ENCODE measurements around the gene OAF. TPM values are rescaled to one million over a fixed set of nuclear protein-coding genes. Genes with fewer than 3 reads are reported as not detected.

The OAF gene
- total RNA-seq, 1 donor, result 13.3 TPM

DNA sequence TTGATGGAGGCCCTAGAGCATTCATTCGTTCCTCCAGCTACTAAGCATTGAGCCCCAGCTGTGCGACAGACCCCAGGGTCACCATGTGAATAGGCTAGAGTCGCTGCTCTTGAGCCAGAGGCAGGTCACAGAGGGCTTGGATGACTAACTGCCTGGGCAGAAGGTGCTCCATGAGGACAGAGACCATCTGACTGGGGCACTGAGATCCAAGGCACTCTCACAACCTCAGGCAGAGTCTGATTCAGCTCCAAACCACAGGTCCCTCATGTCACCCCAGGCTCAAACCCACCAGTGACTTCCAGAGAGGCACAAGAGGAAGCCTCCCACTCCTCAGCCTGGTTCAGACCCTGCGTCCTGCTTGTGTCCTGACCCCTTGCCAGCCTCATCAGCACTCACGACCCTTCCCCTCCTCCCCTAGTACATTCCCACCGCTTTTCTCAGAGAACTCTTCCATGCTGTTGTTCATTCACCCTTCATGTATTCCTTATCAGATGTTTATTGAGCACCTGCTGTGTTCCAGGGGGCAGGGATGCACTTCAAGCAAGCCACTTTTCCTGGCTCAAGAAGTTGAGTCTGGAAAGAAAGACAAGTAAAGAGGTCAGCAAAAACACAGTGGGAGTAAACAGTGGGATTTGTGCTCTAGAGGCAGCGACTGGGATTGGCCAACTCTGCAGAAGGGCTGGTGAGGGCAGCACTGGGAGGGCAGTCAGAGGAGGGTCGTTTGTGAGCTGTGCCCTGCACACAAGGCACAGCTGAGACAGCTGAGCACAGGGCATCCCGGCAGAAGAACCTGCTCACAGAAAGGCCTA lies 9.3 kb downstream of the OAF start:
- Histone ChIP-seq H3K4me1 (ENCODE audit: insufficient read depth, low read length) (peaks cover 24% of the 10 kb centered on the region), H3K4me3 (ENCODE audit: low read length) (no peak overlapping the region), H3K9me3 (ENCODE audit: low read depth, low read length) (no peaks in the 10 kb centered on the region), H3K27me3 (ENCODE audit: insufficient read depth, low read length) (no peaks in the 10 kb centered on the region)

DNA sequence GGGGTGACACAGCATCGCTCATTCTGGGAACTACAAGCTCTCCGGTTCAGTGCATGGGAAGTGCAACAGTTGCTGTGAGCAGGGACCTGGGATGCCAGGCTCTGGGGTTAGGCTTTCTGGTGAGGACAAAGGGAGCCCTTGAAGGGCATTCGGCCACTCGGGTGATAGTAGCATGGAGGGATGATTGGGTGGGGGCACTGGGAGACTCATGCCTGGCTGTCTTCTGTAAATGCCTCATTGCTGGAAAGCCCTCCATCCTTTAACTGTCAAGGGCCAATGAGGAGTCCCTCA lies 9.9 kb downstream of the OAF start:
- Histone ChIP-seq H3K27me3 (ENCODE audit: insufficient read depth, low read length) (no peaks in the 10 kb centered on the region), H3K4me1 (ENCODE audit: insufficient read depth, low read length) (peaks cover 29% of the 10 kb centered on the region), H3K9me3 (ENCODE audit: low read depth, low read length) (no peaks in the 10 kb centered on the region), H3K4me3 (ENCODE audit: low read length) (no peak overlapping the region)

DNA sequence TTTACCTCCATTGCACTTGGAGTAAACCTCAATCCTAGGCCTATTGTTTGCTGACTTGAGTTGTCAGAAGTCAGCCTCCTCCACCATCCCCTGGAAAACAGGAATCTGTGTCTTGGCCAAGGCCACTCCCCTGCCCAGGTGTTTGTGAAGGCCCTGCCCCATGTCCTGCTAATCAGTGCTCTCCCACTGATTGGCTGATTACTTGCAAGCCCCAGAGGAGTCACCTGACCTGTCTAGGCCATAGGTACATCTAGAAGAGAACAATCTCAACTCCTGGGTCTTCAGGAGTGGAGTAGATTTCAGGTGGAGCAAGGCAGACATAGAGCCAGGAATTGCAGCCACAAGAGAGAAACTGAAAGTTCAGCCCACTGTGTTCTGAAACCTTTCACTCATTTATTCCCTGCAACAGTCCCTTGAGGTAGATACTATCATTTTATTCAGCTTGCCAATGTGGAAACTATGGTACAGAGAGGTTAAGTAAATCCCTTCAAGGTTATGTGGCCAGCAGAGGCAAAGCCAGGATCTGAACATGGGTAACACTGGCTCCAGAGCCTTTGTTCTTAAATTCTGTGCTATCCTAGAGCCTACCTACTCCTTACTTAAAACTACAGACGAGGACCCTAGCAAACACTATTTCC lies 10.4 kb downstream of the OAF start:
- Histone ChIP-seq H3K4me1 (ENCODE audit: insufficient read depth, low read length) (peaks cover 32% of the 10 kb centered on the region), H3K9me3 (ENCODE audit: low read depth, low read length) (no peaks in the 10 kb centered on the region), H3K4me3 (ENCODE audit: low read length) (no peak overlapping the region), H3K27me3 (ENCODE audit: insufficient read depth, low read length) (no peaks in the 10 kb centered on the region)

DNA sequence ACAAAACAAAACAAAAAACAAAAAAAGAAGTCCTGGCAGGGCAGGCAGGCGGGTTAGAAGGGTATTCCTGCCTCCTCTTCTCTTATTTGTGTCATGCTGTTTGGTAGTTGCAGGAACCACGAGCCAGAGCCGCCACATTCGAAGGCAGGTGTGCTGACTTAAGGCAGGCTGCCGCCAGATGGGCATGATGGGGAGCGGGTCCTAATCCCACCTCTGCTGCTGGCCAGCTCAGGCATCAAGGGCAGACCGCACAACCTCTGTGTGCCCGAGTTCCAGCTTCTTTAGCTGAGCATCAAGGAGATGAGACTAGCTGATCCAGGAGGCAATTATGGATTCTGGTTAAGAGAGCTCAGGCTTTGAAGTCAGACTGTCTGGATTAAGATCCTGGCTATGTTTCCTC lies 12.1 kb downstream of the OAF start:
- Histone ChIP-seq H3K9me3 (ENCODE audit: low read depth, low read length) (no peaks in the 10 kb centered on the region), H3K27me3 (ENCODE audit: insufficient read depth, low read length) (no peaks in the 10 kb centered on the region), H3K4me1 (ENCODE audit: insufficient read depth, low read length) (peaks cover 32% of the 10 kb centered on the region), H3K4me3 (ENCODE audit: low read length) (no peak overlapping the region)

DNA sequence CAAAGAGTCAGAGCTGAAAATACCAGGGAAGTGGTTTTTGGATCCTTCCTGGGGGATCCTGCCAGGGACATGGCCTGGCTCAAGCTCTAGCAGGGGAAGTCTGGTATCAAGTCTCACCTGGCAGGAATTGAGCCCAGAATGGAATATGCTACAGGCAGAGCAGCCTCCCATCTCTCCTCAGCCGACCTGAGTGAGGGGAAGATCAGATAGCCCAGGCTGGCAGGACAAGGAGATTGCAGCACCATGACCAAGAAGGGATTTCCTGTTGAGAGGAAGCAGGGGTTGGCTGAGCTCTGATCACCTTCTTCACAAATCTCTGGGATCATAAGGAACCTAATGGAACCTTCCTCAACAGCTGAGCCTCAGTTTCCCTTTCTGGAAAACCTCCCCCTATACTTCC lies 13.0 kb downstream of the OAF start:
- peaks cover 32% of the 10 kb centered on the region for H3K4me1 ChIP-seq (ENCODE audit: insufficient read depth, low read length)
- no peaks in the 10 kb centered on the region for H3K27me3 ChIP-seq (ENCODE audit: insufficient read depth, low read length)
- H3K9me3 ChIP-seq (ENCODE audit: low read depth, low read length), result no peaks in the 10 kb centered on the region
- no peak overlapping the region for H3K4me3 ChIP-seq (ENCODE audit: low read length)

DNA sequence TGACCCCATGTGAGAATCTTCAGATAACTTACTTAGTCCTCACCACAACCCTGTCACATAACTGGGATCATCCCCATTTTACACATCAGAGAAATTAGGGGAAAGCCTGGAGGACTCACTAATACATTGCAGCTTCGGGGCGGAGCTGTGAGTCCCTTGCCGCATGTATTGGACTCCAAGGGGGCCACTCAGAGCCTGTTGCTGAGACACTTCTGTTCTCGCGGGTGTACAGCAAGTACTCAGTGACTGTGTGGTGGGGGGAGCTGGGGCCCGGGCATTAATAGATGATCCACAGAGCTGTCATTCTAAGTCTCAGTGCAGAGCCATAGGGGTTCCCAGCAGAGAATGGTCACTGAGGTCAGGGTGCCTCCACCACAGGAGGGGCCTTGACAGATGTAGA lies 13.5 kb downstream of the OAF start:
- Histone ChIP-seq H3K27me3 (ENCODE audit: insufficient read depth, low read length) (no peaks in the 10 kb centered on the region), H3K4me3 (ENCODE audit: low read length) (no peak overlapping the region), H3K4me1 (ENCODE audit: insufficient read depth, low read length) (peaks cover 32% of the 10 kb centered on the region), H3K9me3 (ENCODE audit: low read depth, low read length) (no peaks in the 10 kb centered on the region)

DNA sequence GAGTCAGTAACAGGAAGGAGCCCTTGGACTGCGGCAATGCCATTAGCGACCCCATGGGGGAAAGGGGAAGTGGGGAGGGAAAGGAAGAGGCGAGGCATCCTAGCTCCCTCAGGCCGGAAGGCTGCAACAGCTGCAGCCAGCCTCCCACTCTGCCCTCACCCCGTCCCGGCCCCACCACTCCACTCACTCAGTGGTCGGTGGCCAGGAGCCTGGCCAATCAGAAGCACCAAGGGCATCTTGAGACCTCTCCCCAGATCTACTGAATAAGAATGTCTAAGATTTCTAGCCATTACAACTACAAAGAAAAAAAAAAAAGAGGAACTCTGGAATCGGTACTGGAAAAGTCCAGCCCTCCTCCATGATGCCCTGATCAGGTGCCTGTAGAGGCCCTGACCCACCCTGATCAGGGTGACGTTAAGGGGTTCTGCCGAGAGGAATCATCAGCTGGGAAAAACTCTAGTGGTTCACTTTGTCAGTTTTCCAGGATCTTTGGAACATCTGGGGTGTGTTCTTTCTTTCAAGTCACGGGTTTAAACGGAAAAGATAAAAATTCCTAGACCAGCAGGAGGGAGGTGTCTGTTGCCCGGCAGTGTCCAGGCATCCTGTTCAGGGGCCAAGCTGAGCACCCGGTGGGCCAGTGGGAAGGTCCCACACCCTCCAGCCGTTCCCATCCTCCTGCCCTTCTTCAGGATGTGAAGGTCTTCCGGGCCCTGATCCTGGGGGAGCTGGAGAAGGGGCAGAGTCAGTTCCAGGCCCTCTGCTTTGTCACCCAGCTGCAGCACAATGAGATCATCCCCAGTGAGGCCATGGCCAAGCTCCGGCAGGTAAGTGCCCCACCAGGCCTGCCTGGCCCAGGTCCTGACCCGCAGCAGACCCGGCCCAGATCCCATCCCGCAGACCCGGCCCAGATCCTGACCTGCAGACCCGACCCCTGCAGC lies 14.4 kb downstream of the OAF start:
- no peaks in the 10 kb centered on the region for H3K9me3 ChIP-seq (ENCODE audit: low read depth, low read length)
- H3K27me3 ChIP-seq (ENCODE audit: insufficient read depth, low read length), result no peaks in the 10 kb centered on the region
- H3K4me1 ChIP-seq (ENCODE audit: insufficient read depth, low read length), result peaks cover 32% of the 10 kb centered on the region
- H3K4me3 ChIP-seq (ENCODE audit: low read length), result no peak overlapping the region

DNA sequence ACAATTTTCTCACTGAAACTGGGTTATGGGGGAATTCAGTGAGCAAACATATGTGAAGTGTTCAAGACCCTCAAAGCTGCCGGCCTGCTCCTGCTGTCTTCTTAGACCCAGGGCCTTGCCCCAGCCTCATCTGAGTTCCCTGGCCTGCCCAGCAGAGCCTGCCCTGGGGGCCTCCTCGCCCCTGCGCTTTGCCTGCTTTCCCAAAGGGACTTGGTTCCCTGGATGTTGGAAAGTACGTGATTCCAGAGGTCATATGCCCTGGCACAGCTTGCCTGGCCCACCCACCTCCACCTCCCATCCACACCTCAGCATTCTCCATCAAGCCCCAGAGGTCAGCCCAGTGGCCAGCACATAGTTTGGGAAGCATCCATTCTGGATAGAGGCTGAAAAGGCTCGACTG lies 15.4 kb downstream of the OAF start:
- no peak overlapping the region for H3K4me3 ChIP-seq (ENCODE audit: low read length)
- H3K27me3 ChIP-seq (ENCODE audit: insufficient read depth, low read length), result no peaks in the 10 kb centered on the region
- H3K4me1 ChIP-seq (ENCODE audit: insufficient read depth, low read length), result peaks cover 32% of the 10 kb centered on the region

DNA sequence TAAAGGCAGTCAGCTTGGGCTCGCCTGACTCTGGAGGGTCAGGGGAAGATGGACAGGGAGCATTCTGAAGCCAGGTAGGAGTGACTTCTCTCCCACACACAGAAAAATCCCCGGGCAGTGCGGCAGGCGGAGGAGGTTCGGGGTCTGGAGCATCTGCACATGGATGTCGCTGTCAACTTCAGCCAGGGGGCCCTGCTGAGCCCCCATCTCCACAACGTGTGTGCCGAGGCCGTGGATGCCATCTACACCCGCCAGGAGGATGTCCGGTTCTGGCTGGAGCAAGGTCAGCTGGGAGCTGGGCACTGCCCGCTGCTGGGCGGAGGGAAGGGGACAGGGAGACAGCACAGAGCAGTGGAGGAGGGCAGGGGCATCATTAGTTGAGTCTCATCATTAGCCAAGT lies 15.9 kb downstream of the OAF start:
- peaks cover 32% of the 10 kb centered on the region for H3K4me1 ChIP-seq (ENCODE audit: insufficient read depth, low read length)
- H3K9me3 ChIP-seq (ENCODE audit: low read depth, low read length), result no peaks in the 10 kb centered on the region
- no peak overlapping the region for H3K4me3 ChIP-seq (ENCODE audit: low read length)
- H3K27me3 ChIP-seq (ENCODE audit: insufficient read depth, low read length), result no peaks in the 10 kb centered on the region

More for the DNA sequence above, 15.4 kb downstream of the OAF start:
- H3K9me3 ChIP-seq (ENCODE audit: low read depth, low read length), result no peaks in the 10 kb centered on the region

DNA sequence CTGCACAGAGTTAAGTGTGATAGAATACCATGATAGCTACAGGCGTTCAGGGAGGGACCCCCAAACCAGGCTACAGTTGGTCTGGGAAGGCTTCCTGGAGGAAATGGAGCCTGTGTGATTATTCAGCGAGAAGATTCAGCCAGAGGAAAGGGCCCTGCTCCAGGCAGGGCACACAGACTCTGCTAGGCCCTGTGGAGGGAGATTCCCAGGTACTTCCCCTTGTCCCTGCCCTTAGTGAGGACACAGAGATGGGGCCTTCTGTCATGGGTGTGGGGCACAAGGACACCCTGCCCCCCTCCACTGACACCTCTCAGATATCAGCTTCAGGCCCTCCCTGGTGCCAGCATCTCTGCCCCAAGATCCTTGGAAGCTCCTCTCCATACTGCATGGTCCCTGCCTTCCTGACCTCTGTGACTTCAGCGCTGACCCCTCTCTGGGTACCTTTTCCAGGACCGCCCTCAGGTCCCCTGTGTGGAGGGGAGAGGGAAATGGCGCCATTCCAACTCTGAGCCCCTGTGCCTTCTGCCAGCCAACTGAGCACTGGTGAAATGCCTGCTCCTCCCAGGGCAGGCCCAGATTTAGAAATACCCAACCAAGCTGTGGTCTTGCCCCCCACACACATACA lies 16.5 kb downstream of the OAF start:
- Histone ChIP-seq H3K9me3 (ENCODE audit: low read depth, low read length) (no peaks in the 10 kb centered on the region), H3K4me3 (ENCODE audit: low read length) (no peak overlapping the region), H3K4me1 (ENCODE audit: insufficient read depth, low read length) (peaks cover 32% of the 10 kb centered on the region), H3K27me3 (ENCODE audit: insufficient read depth, low read length) (no peaks in the 10 kb centered on the region)

DNA sequence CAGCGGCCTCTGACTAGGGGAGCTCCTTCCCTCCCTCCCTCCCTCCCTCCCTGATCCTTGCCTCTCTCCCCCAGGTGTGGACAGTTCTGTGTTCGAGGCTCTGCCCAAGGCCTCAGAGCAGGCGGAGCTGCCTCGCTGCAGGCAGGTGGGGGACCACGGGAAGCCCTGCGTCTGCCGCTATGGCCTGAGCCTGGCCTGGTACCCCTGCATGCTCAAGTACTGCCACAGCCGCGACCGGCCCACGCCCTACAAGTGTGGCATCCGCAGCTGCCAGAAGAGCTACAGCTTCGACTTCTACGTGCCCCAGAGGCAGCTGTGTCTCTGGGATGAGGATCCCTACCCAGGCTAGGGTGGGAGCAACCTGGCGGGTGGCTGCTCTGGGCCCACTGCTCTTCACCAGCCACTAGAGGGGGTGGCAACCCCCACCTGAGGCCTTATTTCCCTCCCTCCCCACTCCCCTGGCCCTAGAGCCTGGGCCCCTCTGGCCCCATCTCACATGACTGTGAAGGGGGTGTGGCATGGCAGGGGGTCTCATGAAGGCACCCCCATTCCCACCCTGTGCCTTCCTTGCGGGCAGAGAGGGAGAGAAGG lies 18.1 kb downstream of the OAF start:
- no peak overlapping the region for H3K4me3 ChIP-seq (ENCODE audit: low read length)
- H3K27me3 ChIP-seq (ENCODE audit: insufficient read depth, low read length), result no peaks in the 10 kb centered on the region
- peaks cover 21% of the 10 kb centered on the region for H3K4me1 ChIP-seq (ENCODE audit: insufficient read depth, low read length)
- H3K9me3 ChIP-seq (ENCODE audit: low read depth, low read length), result no peaks in the 10 kb centered on the region

DNA sequence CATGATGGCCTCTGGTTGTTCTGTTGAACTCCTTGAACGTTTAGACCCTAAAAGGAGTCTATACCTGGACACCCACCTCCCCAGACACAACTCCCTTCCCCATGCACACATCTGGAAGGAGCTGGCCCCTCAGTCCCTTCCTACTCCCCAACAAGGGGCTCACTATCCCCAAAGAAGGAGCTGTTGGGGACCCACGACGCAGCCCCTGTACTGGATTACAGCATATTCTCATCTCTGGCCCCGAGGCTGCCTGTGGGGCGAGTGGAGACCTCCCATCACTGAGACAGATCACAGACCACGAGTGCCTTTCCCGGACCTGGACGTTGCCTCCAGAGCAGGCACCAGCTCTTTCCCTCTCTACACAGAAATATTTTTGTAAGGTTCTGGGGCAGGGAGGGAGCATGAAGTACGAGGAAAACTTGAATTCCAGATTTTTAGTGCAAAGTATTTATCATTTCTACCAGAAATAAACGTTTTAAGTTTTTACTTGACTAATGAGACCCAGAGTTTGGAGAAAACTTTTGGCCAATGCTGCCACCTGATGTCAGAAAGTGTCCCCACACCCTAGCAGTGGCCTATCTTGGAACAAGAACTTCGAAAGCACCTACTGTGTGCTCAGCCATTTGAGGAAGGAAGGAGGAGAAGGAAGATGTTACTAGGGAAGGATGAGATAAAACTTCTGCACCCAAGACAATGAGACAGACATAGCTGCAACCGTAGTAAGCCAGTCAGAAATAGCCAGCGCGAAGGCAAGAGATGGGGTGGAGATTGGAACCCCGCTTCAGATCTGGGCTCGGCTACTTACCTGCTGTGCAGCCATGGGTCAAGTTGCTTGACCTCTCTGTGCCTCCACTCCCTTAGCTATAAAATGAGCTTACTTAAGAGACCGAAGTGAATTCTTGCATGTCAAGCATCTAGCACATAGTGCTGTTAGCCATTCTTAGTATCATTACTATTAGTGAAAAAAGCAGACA lies 18.9 kb downstream of the OAF start:
- peaks cover 3% of the 10 kb centered on the region for H3K27me3 ChIP-seq (ENCODE audit: insufficient read depth, low read length)
- H3K9me3 ChIP-seq (ENCODE audit: low read depth, low read length), result no peaks in the 10 kb centered on the region
- H3K4me1 ChIP-seq (ENCODE audit: insufficient read depth, low read length), result peaks cover 12% of the 10 kb centered on the region
- no peak overlapping the region for H3K4me3 ChIP-seq (ENCODE audit: low read length)

DNA sequence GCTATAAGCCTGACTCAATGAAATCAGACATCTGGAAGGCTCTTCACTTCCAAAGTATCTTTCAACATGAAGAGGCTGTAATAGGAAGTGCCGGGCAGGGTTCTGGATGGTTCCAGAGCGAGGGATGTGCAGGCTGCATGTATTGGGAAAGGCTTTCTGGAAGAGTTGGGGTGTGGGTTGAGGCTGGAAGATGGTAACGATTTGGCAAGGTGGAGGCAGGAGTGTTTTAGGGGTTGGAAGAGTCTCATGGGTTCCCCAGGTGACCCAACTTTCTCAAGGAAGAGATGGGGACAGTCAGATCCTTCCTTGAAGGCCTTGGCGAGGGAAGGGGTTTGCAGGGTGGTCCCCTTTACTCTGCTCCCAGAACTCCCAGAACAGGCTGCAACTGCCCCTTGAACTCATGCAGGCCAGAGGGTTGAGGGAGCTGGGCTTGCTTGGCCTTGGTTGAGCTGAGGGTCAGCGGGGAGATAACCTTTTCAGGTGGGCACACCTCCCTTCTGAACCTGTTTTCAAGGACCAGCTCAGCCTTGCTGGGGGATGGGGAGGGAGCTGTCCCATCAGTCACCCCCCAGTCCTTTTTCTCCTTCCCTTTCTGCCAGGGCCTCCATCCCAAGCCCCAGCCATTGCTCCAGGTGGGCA lies 19.7 kb downstream of the OAF start:
- Histone ChIP-seq H3K9me3 (ENCODE audit: low read depth, low read length) (no peaks in the 10 kb centered on the region), H3K4me3 (ENCODE audit: low read length) (no peak overlapping the region)

More for the DNA sequence above, 19.7 kb downstream of the OAF start:
- peaks cover 4% of the 10 kb centered on the region for H3K4me1 ChIP-seq (ENCODE audit: insufficient read depth, low read length)
- peaks cover 3% of the 10 kb centered on the region for H3K27me3 ChIP-seq (ENCODE audit: insufficient read depth, low read length)

All from mononuclear cell (primary cell).